Nephron (organoid): Measurements from ENCODE around the gene GRM5.
A peak's percentile ranks its signal among the peaks of the same experiment; 100 is the strongest.

ENCODE experiments used
- H3K27ac Mint-ChIP-seq, 3 experiments: 2 replicates each; pipeline ENCODE4 v1.8.0; 2020; ENCODE audit warnings: mixed read lengths in 3 of 3, mild to moderate bottlenecking in 2 of 3, moderate library complexity in 1 of 3
- H3K27me3 Mint-ChIP-seq: 2 replicates; pipeline ENCODE4 v1.8.0; 2021; ENCODE audit warnings: low read depth, mild to moderate bottlenecking, moderate library complexity, mixed read lengths
- H3K36me3 Mint-ChIP-seq: 2 replicates; pipeline ENCODE4 v1.8.0; 2020; ENCODE audit warnings: low read depth, mixed read lengths
- H3K4me1 Mint-ChIP-seq: 2 replicates; pipeline ENCODE4 v1.8.0; 2020; ENCODE audit warnings: mixed read lengths
- H3K4me3 Mint-ChIP-seq, 3 experiments: 2 replicates each; pipeline ENCODE4 v1.8.0; 2020; ENCODE audit warnings: mild to moderate bottlenecking in 3 of 3, mixed read lengths in 3 of 3, moderate library complexity in 2 of 3
- H3K9me3 Mint-ChIP-seq: 2 replicates; pipeline ENCODE4 v1.8.0; 2020; ENCODE audit warnings: mixed read lengths
- CTCF ChIP-seq, 3 experiments: fragments of 200-600 bp; sonication (generic); IDR thresholded peaks; one replicate each; pipeline ENCODE4 v1.5.0; 2021; ENCODE audit warnings: antibody characterized with exemption in 3 of 3; ENCODE audit not compliant: unreplicated experiment in 3 of 3

Gene GRM5

GRCh38 chr11:88655196-88655595 lies 410.6 kb downstream of the GRM5 start:
- TF ChIP-seq CTCF (IDR thresholded peaks at IDR 0.05; ENCODE audit: unreplicated experiment in 3 of 3) = no peak
- H3K9me3 Mint-ChIP-seq = no peaks in the 10 kb centered on the region
- no peaks in the 10 kb centered on the region for H3K4me1 Mint-ChIP-seq
- no peaks in the 10 kb centered on the region for H3K36me3 Mint-ChIP-seq
- H3K27me3 Mint-ChIP-seq = no peaks in the 10 kb centered on the region
- no peak overlapping the region for H3K27ac Mint-ChIP-seq
- no peak overlapping the region for H3K4me3 Mint-ChIP-seq

GRCh38 chr11:88651556-88651955 lies 414.2 kb downstream of the GRM5 start:
- no peak for TF ChIP-seq CTCF (IDR thresholded peaks at IDR 0.05; ENCODE audit: unreplicated experiment in 3 of 3)
- Mint-ChIP-seq H3K4me1 (no peaks in the 10 kb centered on the region), H3K27me3 (no peaks in the 10 kb centered on the region), H3K9me3 (no peaks in the 10 kb centered on the region), H3K4me3 (no peak overlapping the region), H3K36me3 (no peaks in the 10 kb centered on the region), H3K27ac (no peak overlapping the region)

- no peaks in the 10 kb centered on the region for H3K27me3 Mint-ChIP-seq
- no peaks in the 10 kb centered on the region for H3K4me1 Mint-ChIP-seq
- peaks cover 3% of the 10 kb centered on the region for H3K9me3 Mint-ChIP-seq
- TF ChIP-seq CTCF (IDR thresholded peaks at IDR 0.05; ENCODE audit: unreplicated experiment in 3 of 3) = no peak
- H3K27ac Mint-ChIP-seq = peak overlapping the region in 1 of 3 experiments; percentile 1
- H3K36me3 Mint-ChIP-seq = no peaks in the 10 kb centered on the region
- H3K4me3 Mint-ChIP-seq = no peak overlapping the region
These were observed 421.1 kb downstream of the GRM5 start for GRCh38 chr11:88644724-88645123.

GRCh38 chr11:88632163-88632562 lies 433.6 kb downstream of the GRM5 start:
- H3K9me3 Mint-ChIP-seq = no peaks in the 10 kb centered on the region
- no peak overlapping the region for H3K27ac Mint-ChIP-seq
- H3K27me3 Mint-ChIP-seq = no peaks in the 10 kb centered on the region
- H3K4me1 Mint-ChIP-seq = no peaks in the 10 kb centered on the region
- H3K36me3 Mint-ChIP-seq = no peaks in the 10 kb centered on the region
- TF ChIP-seq CTCF (IDR thresholded peaks at IDR 0.05; ENCODE audit: unreplicated experiment in 3 of 3) = no peak
- H3K4me3 Mint-ChIP-seq = no peak overlapping the region

- Mint-ChIP-seq H3K27ac (no peak overlapping the region), H3K27me3 (no peaks in the 10 kb centered on the region), H3K36me3 (no peaks in the 10 kb centered on the region), H3K4me1 (peaks cover under 1% of the 10 kb centered on the region), H3K9me3 (no peaks in the 10 kb centered on the region), H3K4me3 (no peak overlapping the region)
- TF ChIP-seq CTCF (IDR thresholded peaks at IDR 0.05; ENCODE audit: unreplicated experiment in 3 of 3) = no peak
These were observed 434.3 kb downstream of the GRM5 start for GRCh38 chr11:88631497-88631896.

GRCh38 chr11:88629496-88629895 lies 436.3 kb downstream of the GRM5 start:
- H3K4me3 Mint-ChIP-seq = no peak overlapping the region
- no peaks in the 10 kb centered on the region for H3K36me3 Mint-ChIP-seq
- no peak for TF ChIP-seq CTCF (IDR thresholded peaks at IDR 0.05; ENCODE audit: unreplicated experiment in 3 of 3)
- H3K9me3 Mint-ChIP-seq = no peaks in the 10 kb centered on the region
- peaks cover 9% of the 10 kb centered on the region for H3K4me1 Mint-ChIP-seq
- no peak overlapping the region for H3K27ac Mint-ChIP-seq
- H3K27me3 Mint-ChIP-seq = no peaks in the 10 kb centered on the region
